GM23338 (cell line): Measurements from ENCODE around the gene RPL13. TPM values are rescaled to one million over a fixed set of nuclear protein-coding genes. Genes with fewer than 3 reads are reported as not detected.

Experiments used
- ATAC-seq: fragments of 200-7000 bp; cut with Tn5 transposase; 3 replicates; pipeline ENCODE4 v1.9.1; 2020
- DNase-seq: peaks from one replicate; pipeline ENCODE4 v3.0.0-alpha.2; 2015; ENCODE audit warnings: low spot score
- H2AFZ ChIP-seq: fragments of 200-600 bp; sonication (generic); 2 replicates; pipeline ENCODE4 v1.8.0; 2016; ENCODE audit warnings: antibody characterized with exemption, mild to moderate bottlenecking, moderate library complexity
- H3F3A ChIP-seq: fragments of 200-600 bp; sonication (generic); replicated peaks from 2 replicates; pipeline ENCODE4 v1.8.0; 2017; ENCODE audit warnings: antibody characterized with exemption, mixed run types, low read depth
- H3K27ac ChIP-seq: fragments of 200-600 bp; sonication (generic); 2 replicates; pipeline ENCODE4 v1.6.1; 2016; ENCODE audit warnings: low read depth
- H3K27me3 ChIP-seq: fragments of 200-600 bp; sonication (generic); 2 replicates; pipeline ENCODE4 v1.8.0; 2016; ENCODE audit warnings: mild to moderate bottlenecking, mixed run types, moderate library complexity; ENCODE audit not compliant: insufficient read depth
- H3K36me3 ChIP-seq: fragments of 200-600 bp; sonication (generic); 2 replicates; pipeline ENCODE4 v1.8.0; 2016; ENCODE audit warnings: mild to moderate bottlenecking; ENCODE audit not compliant: insufficient read depth
- H3K4me1 ChIP-seq: fragments of 200-600 bp; sonication (generic); 2 replicates; pipeline ENCODE4 v1.8.0; 2016; ENCODE audit warnings: mild to moderate bottlenecking, moderate library complexity; ENCODE audit not compliant: insufficient read depth
- H3K4me2 ChIP-seq: fragments of 200-600 bp; sonication (generic); 2 replicates; pipeline ENCODE4 v1.7.1; 2017; ENCODE audit warnings: mixed run types
- H3K4me3 ChIP-seq: fragments of 200-600 bp; sonication (generic); 2 replicates; pipeline ENCODE4 v1.6.1; 2016; ENCODE audit warnings: mixed run types
- H3K79me2 ChIP-seq: fragments of 200-600 bp; sonication (generic); replicated peaks from 2 replicates; pipeline ENCODE4 v1.8.0; 2017; ENCODE audit warnings: mild to moderate bottlenecking; ENCODE audit not compliant: insufficient read depth
- H3K9me2 ChIP-seq: fragments of 200-600 bp; sonication (generic); 2 replicates; pipeline ENCODE4 v1.8.0; 2017; ENCODE audit not compliant: insufficient read depth
- H4K20me1 ChIP-seq: fragments of 200-600 bp; sonication (generic); replicated peaks from 2 replicates; pipeline ENCODE4 v1.8.0; 2017; ENCODE audit warnings: mild to moderate bottlenecking; ENCODE audit not compliant: insufficient read depth
- H3K27ac Mint-ChIP-seq: 2 replicates; pipeline ENCODE4 v1.8.0; 2020; ENCODE audit warnings: inconsistent platforms, mild to moderate bottlenecking, moderate library complexity, mixed read lengths
- H3K27me3 Mint-ChIP-seq: 3 replicates; pipeline ENCODE4 v1.8.0; 2022; ENCODE audit warnings: low read depth, mild to moderate bottlenecking, moderate library complexity, mixed read lengths, inconsistent platforms; ENCODE audit not compliant: insufficient read depth, poor library complexity
- H3K36me3 Mint-ChIP-seq: 3 replicates; pipeline ENCODE4 v1.8.0; 2021; ENCODE audit warnings: low read depth, mild to moderate bottlenecking, inconsistent platforms, moderate library complexity, mixed read lengths
- H3K4me1 Mint-ChIP-seq: 3 replicates; pipeline ENCODE4 v1.8.0; 2020; ENCODE audit warnings: mild to moderate bottlenecking, inconsistent platforms, mixed read lengths
- H3K4me3 Mint-ChIP-seq: 3 replicates; pipeline ENCODE4 v1.8.0; 2021; ENCODE audit warnings: moderate library complexity, mild to moderate bottlenecking, inconsistent platforms, mixed read lengths
- H3K9me3 Mint-ChIP-seq: 3 replicates; pipeline ENCODE4 v1.8.0; 2020; ENCODE audit warnings: moderate library complexity, mild to moderate bottlenecking, inconsistent platforms, mixed read lengths
- CREB1 ChIP-seq: fragments of 250-450 bp; sonication (Bioruptor Pico); IDR thresholded peaks from 2 replicates; pipeline ENCODE4 v1.5.0; 2020; ENCODE audit warnings: low read depth, mild to moderate bottlenecking, moderate library complexity
- EZH2 ChIP-seq: fragments of 200-600 bp; sonication (generic); IDR thresholded peaks from one replicate; pipeline ENCODE4 v1.8.0; 2017; ENCODE audit warnings: antibody characterized with exemption, mild to moderate bottlenecking, low read depth; ENCODE audit not compliant: unreplicated experiment
- EZH2phosphoT487 ChIP-seq: fragments of 200-600 bp; sonication (generic); IDR thresholded peaks from one replicate; pipeline ENCODE4 v1.8.1; 2018; ENCODE audit warnings: antibody characterized with exemption; ENCODE audit not compliant: unreplicated experiment
- JUNB ChIP-seq: IDR thresholded peaks from one replicate; pipeline ENCODE4 v1.6.1; 2016; ENCODE audit warnings: antibody characterized with exemption; ENCODE audit not compliant: unreplicated experiment
- NANOG ChIP-seq: IDR thresholded peaks from 2 replicates; pipeline ENCODE4 v1.6.1; 2016; ENCODE audit warnings: antibody characterized with exemption, borderline replicate concordance
- POLR2AphosphoS5 ChIP-seq: IDR thresholded peaks from 2 replicates; pipeline ENCODE4 v1.6.1; 2016; ENCODE audit warnings: antibody characterized with exemption, low read depth
- STAT1 ChIP-seq: IDR thresholded peaks from one replicate; pipeline ENCODE4 v1.6.1; 2016; ENCODE audit warnings: antibody characterized with exemption; ENCODE audit not compliant: unreplicated experiment
- ZNF114 ChIP-seq: fragments of 250-450 bp; sonication (Bioruptor Pico); IDR thresholded peaks from 2 replicates; pipeline ENCODE4 v1.5.0; 2020; ENCODE audit warnings: mild to moderate bottlenecking, moderate library complexity
- ZNF331 ChIP-seq: fragments of 250-450 bp; sonication (Bioruptor Pico); IDR thresholded peaks from 2 replicates; pipeline ENCODE4 v1.5.0; 2020; ENCODE audit warnings: low read depth, mild to moderate bottlenecking, moderate library complexity
- polyA plus RNA-seq: library from polyadenylated mRNA; unstranded; fragments of >200 nt; fragmentation: Nextera tagmentation; extraction: Ambion mirVana; gene quantifications from 2 replicates; pipeline ENCODE4 v1.2.1, GENCODE V29; 2016
- total RNA-seq: library from RNA; depleted of rRNA; stranded (reverse); fragments of >200 nt; shearing (Covaris generic); gene quantifications from 2 replicates; pipeline ENCODE4 v1.2.3, GENCODE V29; 2014
- TF ChIP-seq, protein P1 (sequence below): fragments of 250-450 bp; sonication (Bioruptor Pico); IDR thresholded peaks from 2 replicates; pipeline ENCODE4 v1.5.0; 2020; ENCODE audit warnings: mild to moderate bottlenecking, moderate library complexity
- TF ChIP-seq, protein P2 (sequence below): IDR thresholded peaks from 2 replicates; pipeline ENCODE4 v1.6.1; 2016; ENCODE audit warnings: antibody characterized with exemption
- TF ChIP-seq, protein P3 (sequence below), 2 experiments: fragments of 200-600 bp in 1 of 2; sonication (generic) in 1 of 2; conservative IDR thresholded peaks; 2 replicates each; pipeline versions ENCODE4 v1.5.1 to v1.6.1; 2016 to 2017; ENCODE audit warnings: antibody characterized with exemption in 2 of 2, low read depth in 2 of 2, mild to moderate bottlenecking in 2 of 2, moderate library complexity in 1 of 2
- TF ChIP-seq, protein P4 (sequence below): IDR thresholded peaks from one replicate; pipeline ENCODE4 v1.6.1; 2018; ENCODE audit warnings: antibody characterized with exemption; ENCODE audit not compliant: unreplicated experiment

RPL13 gene
- total and polyA plus RNA-seq, 2 experiments from 2014 or later, result 3,489 to 3,617 TPM

DNA sequence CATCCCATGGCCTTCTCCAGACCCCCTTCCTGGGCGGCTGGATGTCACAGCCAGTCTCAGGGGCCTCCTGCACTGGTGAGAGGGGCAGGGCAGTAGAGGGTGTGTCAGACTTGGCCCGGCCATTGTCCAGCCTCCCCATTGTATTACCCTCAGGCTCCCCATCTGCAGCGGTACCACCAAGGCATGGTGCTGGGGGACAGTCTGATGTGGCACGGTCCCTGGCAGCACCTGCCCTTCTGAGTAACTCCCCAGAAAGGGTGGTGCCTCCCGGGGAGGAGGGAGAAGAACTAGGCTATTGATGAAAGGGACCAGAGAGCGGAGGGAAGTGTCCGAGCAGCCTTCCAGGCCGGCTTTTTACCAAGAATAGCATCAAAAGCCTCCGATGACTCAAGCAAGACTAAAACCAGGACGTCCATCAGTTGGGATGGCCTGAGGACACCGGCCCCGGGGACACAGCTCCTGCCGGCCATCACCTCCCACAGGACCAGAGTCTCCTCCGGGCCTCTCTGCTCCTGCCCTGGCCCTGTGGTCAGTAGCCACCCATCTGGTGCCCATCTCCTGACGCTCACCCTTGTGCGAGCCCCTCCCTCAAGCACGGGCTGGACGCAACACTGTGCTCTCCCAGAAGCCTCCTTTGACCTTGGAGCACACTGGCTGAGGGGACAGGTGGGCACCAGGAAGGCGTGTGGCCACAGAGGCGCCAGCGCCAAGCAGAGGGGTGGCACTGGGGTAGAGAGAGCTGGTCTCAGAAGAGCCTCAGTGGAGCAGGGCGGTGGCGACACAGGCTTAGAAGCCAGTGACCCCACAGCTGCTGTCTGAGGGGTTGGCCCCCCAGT is 9.2 kb downstream of the RPL13 start:
- H3K36me3 ChIP-seq, result no peaks in the 10 kb centered on the region
- H3F3A ChIP-seq, result peaks cover 18% of the 10 kb centered on the region
- peaks cover 4% of the 10 kb centered on the region; the same call in 2 of the 3 replicates for H3K36me3 Mint-ChIP-seq
- H3K4me2 ChIP-seq, result no peak overlapping the region
- H3K27me3 ChIP-seq, result peaks cover 8% of the 10 kb centered on the region
- H3K4me1 Mint-ChIP-seq, result peaks cover 14% of the 10 kb centered on the region
- H4K20me1 ChIP-seq, result no peaks in the 10 kb centered on the region
- ATAC-seq, result no peak
- no peak overlapping the region for H2AFZ ChIP-seq
- H3K9me2 ChIP-seq, result no peaks in the 10 kb centered on the region
- no peak overlapping the region for H3K27ac Mint-ChIP-seq
- peaks cover 2% of the 10 kb centered on the region; the same call in 1 of the 3 replicates for H3K9me3 Mint-ChIP-seq
- H3K4me1 ChIP-seq, result peaks cover 17% of the 10 kb centered on the region
- TF ChIP-seq POLR2AphosphoS5 (no peak), EZH2 (no peak), CREB1 (CRISPR knock-in tag) (no peak), JUNB (no peak), EZH2phosphoT487 (no peak), NANOG (no peak), STAT1 (no peak), ZNF114 (CRISPR knock-in tag) (no peak), ZNF331 (CRISPR knock-in tag) (no peak)
- TF ChIP-seq, protein P1, sequence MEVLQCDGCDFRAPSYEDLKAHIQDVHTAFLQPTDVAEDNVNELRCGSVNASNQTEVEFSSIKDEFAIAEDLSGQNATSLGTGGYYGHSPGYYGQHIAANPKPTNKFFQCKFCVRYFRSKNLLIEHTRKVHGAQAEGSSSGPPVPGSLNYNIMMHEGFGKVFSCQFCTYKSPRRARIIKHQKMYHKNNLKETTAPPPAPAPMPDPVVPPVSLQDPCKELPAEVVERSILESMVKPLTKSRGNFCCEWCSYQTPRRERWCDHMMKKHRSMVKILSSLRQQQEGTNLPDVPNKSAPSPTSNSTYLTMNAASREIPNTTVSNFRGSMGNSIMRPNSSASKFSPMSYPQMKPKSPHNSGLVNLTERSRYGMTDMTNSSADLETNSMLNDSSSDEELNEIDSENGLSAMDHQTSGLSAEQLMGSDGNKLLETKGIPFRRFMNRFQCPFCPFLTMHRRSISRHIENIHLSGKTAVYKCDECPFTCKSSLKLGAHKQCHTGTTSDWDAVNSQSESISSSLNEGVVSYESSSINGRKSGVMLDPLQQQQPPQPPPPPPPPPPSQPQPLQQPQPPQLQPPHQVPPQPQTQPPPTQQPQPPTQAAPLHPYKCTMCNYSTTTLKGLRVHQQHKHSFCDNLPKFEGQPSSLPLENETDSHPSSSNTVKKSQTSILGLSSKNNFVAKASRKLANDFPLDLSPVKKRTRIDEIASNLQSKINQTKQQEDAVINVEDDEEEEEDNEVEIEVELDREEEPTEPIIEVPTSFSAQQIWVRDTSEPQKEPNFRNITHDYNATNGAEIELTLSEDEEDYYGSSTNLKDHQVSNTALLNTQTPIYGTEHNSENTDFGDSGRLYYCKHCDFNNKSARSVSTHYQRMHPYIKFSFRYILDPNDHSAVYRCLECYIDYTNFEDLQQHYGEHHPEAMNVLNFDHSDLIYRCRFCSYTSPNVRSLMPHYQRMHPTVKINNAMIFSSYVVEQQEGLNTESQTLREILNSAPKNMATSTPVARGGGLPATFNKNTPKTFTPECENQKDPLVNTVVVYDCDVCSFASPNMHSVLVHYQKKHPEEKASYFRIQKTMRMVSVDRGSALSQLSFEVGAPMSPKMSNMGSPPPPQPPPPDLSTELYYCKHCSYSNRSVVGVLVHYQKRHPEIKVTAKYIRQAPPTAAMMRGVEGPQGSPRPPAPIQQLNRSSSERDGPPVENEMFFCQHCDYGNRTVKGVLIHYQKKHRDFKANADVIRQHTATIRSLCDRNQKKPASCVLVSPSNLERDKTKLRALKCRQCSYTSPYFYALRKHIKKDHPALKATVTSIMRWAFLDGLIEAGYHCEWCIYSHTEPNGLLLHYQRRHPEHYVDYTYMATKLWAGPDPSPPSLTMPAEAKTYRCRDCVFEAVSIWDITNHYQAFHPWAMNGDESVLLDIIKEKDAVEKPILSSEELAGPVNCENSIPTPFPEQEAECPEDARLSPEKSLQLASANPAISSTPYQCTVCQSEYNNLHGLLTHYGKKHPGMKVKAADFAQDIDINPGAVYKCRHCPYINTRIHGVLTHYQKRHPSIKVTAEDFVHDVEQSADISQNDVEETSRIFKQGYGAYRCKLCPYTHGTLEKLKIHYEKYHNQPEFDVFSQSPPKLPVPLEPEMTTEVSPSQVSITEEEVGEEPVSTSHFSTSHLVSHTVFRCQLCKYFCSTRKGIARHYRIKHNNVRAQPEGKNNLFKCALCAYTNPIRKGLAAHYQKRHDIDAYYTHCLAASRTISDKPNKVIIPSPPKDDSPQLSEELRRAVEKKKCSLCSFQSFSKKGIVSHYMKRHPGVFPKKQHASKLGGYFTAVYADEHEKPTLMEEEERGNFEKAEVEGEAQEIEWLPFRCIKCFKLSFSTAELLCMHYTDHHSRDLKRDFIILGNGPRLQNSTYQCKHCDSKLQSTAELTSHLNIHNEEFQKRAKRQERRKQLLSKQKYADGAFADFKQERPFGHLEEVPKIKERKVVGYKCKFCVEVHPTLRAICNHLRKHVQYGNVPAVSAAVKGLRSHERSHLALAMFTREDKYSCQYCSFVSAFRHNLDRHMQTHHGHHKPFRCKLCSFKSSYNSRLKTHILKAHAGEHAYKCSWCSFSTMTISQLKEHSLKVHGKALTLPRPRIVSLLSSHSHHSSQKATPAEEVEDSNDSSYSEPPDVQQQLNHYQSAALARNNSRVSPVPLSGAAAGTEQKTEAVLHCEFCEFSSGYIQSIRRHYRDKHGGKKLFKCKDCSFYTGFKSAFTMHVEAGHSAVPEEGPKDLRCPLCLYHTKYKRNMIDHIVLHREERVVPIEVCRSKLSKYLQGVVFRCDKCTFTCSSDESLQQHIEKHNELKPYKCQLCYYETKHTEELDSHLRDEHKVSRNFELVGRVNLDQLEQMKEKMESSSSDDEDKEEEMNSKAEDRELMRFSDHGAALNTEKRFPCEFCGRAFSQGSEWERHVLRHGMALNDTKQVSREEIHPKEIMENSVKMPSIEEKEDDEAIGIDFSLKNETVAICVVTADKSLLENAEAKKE (CRISPR knock-in tag), result no peak
- TF ChIP-seq, protein P2, sequence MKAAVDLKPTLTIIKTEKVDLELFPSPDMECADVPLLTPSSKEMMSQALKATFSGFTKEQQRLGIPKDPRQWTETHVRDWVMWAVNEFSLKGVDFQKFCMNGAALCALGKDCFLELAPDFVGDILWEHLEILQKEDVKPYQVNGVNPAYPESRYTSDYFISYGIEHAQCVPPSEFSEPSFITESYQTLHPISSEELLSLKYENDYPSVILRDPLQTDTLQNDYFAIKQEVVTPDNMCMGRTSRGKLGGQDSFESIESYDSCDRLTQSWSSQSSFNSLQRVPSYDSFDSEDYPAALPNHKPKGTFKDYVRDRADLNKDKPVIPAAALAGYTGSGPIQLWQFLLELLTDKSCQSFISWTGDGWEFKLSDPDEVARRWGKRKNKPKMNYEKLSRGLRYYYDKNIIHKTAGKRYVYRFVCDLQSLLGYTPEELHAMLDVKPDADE, result no peak
- TF ChIP-seq, protein P3, sequence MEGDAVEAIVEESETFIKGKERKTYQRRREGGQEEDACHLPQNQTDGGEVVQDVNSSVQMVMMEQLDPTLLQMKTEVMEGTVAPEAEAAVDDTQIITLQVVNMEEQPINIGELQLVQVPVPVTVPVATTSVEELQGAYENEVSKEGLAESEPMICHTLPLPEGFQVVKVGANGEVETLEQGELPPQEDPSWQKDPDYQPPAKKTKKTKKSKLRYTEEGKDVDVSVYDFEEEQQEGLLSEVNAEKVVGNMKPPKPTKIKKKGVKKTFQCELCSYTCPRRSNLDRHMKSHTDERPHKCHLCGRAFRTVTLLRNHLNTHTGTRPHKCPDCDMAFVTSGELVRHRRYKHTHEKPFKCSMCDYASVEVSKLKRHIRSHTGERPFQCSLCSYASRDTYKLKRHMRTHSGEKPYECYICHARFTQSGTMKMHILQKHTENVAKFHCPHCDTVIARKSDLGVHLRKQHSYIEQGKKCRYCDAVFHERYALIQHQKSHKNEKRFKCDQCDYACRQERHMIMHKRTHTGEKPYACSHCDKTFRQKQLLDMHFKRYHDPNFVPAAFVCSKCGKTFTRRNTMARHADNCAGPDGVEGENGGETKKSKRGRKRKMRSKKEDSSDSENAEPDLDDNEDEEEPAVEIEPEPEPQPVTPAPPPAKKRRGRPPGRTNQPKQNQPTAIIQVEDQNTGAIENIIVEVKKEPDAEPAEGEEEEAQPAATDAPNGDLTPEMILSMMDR (conservative IDR thresholded peaks at IDR 0.05; ENCODE audit: low read depth in 2 of 2), result no peak
- TF ChIP-seq, protein P4, sequence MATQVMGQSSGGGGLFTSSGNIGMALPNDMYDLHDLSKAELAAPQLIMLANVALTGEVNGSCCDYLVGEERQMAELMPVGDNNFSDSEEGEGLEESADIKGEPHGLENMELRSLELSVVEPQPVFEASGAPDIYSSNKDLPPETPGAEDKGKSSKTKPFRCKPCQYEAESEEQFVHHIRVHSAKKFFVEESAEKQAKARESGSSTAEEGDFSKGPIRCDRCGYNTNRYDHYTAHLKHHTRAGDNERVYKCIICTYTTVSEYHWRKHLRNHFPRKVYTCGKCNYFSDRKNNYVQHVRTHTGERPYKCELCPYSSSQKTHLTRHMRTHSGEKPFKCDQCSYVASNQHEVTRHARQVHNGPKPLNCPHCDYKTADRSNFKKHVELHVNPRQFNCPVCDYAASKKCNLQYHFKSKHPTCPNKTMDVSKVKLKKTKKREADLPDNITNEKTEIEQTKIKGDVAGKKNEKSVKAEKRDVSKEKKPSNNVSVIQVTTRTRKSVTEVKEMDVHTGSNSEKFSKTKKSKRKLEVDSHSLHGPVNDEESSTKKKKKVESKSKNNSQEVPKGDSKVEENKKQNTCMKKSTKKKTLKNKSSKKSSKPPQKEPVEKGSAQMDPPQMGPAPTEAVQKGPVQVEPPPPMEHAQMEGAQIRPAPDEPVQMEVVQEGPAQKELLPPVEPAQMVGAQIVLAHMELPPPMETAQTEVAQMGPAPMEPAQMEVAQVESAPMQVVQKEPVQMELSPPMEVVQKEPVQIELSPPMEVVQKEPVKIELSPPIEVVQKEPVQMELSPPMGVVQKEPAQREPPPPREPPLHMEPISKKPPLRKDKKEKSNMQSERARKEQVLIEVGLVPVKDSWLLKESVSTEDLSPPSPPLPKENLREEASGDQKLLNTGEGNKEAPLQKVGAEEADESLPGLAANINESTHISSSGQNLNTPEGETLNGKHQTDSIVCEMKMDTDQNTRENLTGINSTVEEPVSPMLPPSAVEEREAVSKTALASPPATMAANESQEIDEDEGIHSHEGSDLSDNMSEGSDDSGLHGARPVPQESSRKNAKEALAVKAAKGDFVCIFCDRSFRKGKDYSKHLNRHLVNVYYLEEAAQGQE, result no peak
- no peak overlapping the region for H3K27ac ChIP-seq
- H3K4me3 Mint-ChIP-seq, result no peak overlapping the region
- peaks cover 31% of the 10 kb centered on the region for H3K27me3 Mint-ChIP-seq
- no peak overlapping the region for H3K4me3 ChIP-seq
- no peaks in the 10 kb centered on the region for H3K79me2 ChIP-seq
- DNase-seq, result no peak
